NOMO-1 treated with DMSO at 0.1 percent for 48 hours (cell line): ENCODE data around the gene C3orf33.
"Not testable (repeated sequence)": the region's sequence is repeated elsewhere in the genome, so short reads cannot be mapped to it uniquely, and the experiment has no call there.

ENCODE experiments used
- DNase-seq: peaks from one replicate; lab custom pipeline; 2025; ENCODE audit not compliant: unreplicated experiment; lab: John Stamatoyannopoulos, UW

Gene C3orf33, protein sequence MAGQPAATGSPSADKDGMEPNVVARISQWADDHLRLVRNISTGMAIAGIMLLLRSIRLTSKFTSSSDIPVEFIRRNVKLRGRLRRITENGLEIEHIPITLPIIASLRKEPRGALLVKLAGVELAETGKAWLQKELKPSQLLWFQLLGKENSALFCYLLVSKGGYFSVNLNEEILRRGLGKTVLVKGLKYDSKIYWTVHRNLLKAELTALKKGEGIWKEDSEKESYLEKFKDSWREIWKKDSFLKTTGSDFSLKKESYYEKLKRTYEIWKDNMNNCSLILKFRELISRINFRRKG

DNA sequence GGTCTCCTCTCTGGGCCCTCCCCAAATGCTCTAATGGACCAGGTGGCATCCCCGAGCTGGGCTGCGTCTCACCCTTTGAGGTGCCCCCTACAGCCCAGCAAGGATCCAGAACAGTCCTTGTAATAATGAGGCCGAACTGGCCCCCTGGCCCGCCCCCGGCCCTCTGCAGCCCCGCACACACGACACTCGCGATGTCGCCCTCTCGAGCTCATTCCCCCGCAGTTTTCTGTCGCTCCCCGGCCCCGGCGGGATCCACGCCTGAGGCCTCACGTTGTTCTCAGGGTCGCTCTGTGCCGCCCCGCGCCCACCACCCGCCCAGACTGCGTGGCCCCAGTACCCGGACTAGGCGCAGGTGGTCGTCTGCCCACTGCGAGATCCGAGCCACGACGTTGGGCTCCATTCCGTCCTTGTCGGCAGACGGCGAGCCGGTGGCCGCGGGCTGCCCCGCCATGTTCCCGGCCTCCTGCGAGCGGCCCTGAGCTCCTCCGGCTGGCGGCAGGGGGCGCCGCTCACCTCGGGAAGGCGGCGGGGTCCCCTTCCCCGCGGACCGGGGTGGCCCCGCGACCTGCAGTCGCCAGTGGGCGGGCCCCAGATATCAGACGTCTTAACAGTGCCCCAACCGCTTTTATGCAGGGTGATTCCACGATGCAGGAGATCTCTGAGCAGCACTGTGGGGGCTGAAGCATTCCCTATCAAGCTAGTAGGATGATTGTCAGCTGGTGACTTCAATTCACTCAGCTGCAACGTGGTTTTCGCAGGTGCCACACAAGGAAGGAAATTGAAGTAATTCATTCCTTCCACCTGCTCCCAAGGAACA is at the start of gene C3orf33:
Gene C3orf33, minus strand, starts transcription at position 477 of the 817 bp plus-strand sequence. Its CDS starts 26 bp downstream, at position 451.
- peak; percentile 84 for DNase-seq

- DNase-seq: peak; percentile 100
These were observed 48.3 kb upstream of the C3orf33 start, which contains the start of gene SLC33A1 for GRCh38 chr3:155854141-155854940. Gene SLC33A1 (minus strand): TSS chr3:155854427. CDS start chr3:155853997, 430 bp downstream.

GRCh38 chr3:155853214-155854140 is 47.4 kb upstream of the C3orf33 start:
- no peak for DNase-seq

GRCh38 chr3:155852341-155852740 is 46.3 kb upstream of the C3orf33 start:
- DNase-seq: peak; percentile 17

DNA sequence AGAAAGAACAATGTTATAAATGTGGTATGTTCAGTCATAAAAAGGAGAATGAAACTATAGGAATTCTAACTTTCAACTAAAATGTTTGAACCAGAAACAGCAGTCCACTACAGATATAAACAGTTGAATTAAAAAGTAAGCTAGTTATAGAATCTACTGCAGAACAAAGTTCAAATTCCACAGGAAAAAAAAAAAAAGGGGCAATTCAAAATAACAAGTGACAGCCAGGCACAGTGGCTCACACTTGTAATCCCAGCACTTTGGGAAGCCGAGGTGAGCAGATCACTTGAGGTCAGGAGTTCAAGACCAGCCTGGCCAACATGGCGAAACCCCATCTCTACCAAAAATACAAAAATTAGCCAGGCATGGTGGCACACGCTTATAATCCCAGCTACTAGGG is 43.3 kb upstream of the C3orf33 start:
- DNase-seq: not testable (repeated sequence)

DNA sequence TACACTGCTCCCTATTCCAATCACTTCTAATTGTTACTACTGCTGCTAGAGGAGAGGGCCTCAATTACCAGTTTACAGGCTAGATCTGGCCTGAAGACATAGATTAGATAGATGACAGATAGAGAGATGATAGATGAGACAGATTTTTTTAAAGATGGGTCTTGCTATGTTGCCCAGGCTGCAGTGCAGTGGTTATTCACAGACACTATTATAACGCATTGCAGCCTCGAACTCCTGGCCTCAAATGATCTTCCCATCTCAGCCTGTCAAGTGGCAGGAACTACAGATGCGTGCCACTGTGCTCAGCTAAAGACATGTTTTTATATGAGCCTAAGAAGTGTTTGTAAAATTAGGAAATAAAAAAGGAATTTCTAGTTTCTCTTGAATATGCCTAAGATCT is 41.9 kb upstream of the C3orf33 start:
- DNase-seq: no peak

- no peak for DNase-seq
These were observed 40.0 kb upstream of the C3orf33 start for GRCh38 chr3:155846119-155846518.

GRCh38 chr3:155843569-155843968 is 37.5 kb upstream of the C3orf33 start:
- no peak for DNase-seq

- DNase-seq: no peak
These were observed 29.4 kb upstream of the C3orf33 start for GRCh38 chr3:155835341-155836071.

GRCh38 chr3:155828490-155829098 is 22.5 kb upstream of the C3orf33 start:
- not testable (repeated sequence) for DNase-seq

- DNase-seq: no peak
These were observed 9.0 kb upstream of the C3orf33 start for GRCh38 chr3:155815030-155815545.

GRCh38 chr3:155813224-155813623 is 7.1 kb upstream of the C3orf33 start:
- not testable (repeated sequence) for DNase-seq

GRCh38 chr3:155809181-155809580 is 3.1 kb upstream of the C3orf33 start:
- no peak for DNase-seq

GRCh38 chr3:155807823-155808222 is 1.7 kb upstream of the C3orf33 start:
- DNase-seq: no peak

DNA sequence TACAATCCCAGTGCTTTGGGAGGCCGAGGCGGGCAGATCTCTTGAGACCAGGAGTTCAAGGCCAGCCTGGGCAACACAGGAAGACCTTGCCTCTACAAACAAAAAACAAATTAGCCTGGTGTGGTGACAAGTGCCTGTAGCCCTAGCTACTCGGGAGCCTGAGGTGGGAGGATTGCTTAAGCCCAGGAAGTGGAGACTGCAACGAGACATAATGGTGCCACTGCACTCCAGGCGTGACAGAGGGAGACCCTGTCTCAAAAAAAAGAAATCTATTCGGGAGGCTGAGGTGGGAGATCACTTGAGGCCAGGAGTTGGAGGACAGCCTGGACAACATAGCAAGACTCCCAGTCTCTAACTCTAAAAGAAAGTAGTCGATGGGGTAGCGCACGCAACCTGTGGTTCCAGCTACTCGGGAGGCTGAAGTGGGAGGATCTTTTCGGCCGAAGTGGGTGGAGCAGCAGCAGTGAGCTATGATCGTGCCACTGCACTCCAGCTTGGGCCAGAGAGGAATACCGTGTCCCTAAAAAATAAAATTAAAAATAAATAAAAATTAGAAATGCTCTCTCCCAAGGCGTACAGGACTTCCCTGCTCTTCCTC is 775 bp downstream of the C3orf33 start:
- peak; percentile 66 for DNase-seq

DNA sequence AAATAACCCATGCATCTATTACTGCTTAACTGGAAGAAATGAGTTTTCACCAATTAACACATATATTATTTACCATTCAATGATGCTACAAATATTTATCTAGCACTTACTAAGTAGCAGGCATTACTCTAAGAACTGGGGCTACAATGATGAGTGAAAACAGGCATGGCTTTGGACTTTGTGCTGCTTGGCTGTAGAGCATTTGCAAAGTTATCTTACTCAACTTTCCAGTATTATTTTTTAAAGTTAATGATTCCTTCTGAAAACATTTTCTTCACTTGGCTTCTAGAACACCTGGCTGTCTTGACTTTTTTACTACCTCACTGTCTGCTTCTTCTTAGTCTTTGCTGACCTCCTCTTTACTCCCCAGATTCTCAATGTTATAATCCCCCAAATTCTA is 1.8 kb downstream of the C3orf33 start:
- DNase-seq: no peak

- no peak for DNase-seq
These were observed 13.5 kb downstream of the C3orf33 start for GRCh38 chr3:155792532-155792931.

DNA sequence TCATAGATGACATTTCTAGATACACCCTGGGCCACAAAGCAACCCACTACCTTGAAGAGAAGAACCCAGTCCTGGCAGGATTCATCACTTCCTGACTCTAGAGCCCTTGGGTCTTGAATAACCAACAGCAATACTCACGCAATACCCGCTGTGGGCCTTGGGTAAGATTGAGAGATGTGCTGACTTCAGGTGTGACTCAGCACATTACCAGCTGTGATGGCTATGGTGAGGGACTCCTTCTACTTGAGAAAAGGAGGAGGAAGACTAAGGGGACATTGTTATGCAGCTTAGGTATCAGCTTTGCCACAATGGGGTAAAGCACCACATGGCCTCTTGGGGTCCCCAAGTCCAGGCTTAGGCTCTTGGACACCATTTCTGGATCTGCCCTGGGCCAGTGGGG is 14.9 kb downstream of the C3orf33 start:
- DNase-seq: peak; percentile 36
